Daoy (cell line): ENCODE measurements around the gene CRYGA. TPM values are rescaled to one million over a fixed set of nuclear protein-coding genes. Genes with fewer than 3 reads are reported as not detected.
"Not testable (repeated sequence)": the region's sequence is repeated elsewhere in the genome, so short reads cannot be mapped to it uniquely, and the experiment has no call there.

ENCODE experiments used
- DNase-seq: peaks from one replicate; pipeline ENCODE4 v3.0.0-alpha.2; 2015; ENCODE audit warnings: low read depth
- total RNA-seq: library from RNA; depleted of rRNA; stranded (reverse); fragments of >200 nt; shearing (Covaris generic); gene quantifications from 2 replicates; pipeline ENCODE4 v1.2.3, GENCODE V29; 2014

CRYGA gene
- total RNA-seq, 1 experiment from 2014 or later, result not detected

DNA sequence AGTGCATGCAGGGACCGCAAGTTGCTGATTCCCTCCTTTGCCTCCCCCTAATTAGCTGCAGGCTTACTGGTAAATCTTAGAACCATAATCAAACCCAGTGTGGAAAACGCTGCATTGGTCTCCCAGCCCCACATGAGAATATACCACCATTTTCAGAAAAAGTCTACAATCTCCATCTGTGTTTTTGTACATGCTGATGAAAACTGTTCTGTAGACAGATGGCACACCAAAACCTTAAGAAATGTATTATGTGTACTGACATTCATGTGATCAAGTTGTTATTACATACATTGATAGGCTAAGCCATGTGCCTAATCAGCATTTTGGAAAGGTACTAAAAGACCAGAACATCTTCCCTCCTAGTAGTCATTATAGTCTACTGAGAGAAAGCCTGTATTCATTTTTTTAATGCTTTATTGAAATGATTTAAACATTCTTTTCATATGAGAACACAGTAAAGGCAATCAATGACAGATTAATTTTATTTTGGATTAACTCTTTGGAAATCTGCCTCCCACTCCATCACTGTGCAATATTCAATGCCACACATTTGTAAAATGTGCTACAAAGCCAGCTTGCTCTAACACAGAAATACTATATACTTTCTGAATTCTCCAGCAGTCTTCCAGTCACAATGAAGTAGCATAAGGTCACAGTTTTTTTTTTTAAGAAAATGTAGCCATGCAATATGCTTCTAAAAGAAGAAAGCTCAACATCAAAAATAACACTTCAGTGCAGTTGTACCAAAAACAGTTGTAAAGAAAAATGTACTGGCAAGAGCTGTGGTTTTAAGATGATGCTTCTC, 1.8 kb upstream of the CRYGA start:
- DNase-seq, result no peak

DNA sequence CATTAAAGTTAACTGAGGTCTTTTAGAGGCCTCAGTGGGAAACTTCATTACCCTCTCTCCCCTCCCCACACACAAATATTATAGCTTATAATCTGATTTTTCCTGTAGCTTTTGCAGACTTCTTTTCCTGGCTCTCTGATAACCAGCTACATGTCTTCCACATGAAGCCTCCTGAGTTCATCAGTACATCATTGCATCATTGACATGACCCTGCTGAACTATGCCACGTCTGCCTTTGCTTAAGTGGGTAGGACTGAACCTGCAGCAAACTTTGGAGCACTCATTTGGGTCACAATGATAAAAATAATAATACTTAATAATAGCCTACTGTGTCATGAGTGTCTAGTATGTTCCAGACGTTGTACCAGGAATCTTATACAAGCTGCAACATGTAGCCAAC, 7.0 kb downstream of the CRYGA start:
- no peak for DNase-seq

DNA sequence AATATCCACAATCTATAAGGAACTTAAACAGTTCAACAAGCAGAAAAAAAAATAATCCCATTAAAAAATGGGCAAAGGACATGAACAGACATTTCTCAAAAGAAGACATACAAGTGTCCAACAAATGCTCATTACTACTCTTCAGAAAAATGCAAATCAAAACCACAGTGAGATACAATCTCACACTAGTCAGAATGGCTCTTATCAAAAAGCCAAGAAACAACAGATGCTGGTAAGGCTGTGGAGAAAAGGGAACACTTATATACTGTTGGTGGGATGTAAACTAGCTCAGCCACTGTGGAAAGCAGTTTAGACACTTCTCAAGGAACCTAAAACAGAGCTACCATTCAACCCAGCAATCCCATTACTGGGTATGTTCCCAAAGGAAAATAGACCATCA, 10.2 kb downstream of the CRYGA start:
- DNase-seq, result no peak

DNA sequence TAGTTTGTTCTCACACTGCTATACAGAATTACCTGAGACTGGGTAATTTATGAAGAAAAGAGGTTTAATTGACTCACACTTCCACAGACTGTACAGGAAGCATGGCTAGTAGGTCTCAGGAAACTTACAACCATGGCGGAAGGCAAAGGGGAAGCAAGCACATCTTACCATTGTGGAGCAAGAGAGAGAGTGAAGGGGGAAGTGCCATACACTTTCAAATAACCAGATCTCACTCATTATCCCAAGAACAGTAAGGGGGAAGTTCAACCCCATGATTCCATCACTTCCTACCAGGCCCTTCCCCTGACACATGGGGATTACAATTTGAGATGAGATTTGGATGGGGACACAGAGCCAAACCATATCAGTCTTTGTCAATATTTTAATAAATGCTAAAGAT, 12.4 kb downstream of the CRYGA start:
- no peak for DNase-seq

DNA sequence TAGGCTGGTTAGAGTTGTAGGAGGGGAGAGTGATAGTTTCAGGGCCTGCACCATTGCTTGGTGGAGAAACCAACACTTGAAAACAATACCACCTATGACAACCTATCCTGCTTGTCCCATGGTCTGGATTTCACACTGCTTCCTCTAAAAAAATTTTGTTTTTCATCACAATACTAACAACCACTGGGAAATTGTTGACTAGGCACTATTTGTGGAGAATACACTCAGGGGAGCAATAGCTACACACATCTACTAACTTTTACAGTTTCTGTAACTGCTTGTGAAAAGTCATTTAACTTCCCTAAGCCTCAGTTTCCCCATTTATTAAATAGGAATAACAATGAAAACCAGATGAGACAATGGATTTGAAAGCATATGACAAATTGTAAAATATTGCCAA, 13.3 kb downstream of the CRYGA start:
- no peak for DNase-seq

DNA sequence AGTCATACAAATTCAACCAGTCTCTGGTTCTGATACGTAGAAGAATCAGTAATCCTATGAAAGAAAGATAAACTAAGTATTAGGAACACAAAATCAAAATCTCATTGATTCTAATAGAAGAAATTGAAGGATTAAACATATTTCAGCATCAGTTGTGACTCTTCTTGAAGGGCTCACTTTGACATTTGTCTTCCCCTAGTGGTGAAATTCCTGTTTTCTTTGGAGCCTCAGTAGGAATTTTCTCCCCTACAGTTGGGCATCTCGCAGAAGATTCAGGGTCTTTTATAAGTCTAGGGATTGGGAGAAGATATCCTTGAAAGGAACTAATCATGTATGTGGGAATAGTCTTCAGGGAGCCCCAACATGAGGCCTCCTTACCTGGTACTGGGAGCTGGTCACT, 14.6 kb downstream of the CRYGA start:
- no peak for DNase-seq

DNA sequence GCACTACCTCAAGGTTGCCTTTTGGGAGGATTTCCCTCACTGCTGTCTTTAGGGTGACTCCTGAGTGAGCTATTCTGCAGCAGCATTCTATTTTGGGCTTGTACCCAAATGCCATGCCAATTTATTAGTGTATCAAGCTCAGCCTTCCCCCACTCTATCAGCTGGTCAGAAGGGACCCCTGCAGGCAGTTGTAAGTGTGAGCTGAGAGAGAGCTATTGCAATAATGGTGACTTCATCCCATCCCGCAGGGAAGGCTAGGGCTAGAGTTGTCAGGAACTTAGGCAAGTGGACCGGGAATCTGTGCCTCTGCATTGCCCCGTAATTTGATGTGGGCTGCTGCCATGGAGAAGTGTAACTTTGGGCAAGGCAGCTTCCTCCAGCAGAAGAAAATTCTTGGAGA, 15.6 kb downstream of the CRYGA start:
- DNase-seq, result no peak

DNA sequence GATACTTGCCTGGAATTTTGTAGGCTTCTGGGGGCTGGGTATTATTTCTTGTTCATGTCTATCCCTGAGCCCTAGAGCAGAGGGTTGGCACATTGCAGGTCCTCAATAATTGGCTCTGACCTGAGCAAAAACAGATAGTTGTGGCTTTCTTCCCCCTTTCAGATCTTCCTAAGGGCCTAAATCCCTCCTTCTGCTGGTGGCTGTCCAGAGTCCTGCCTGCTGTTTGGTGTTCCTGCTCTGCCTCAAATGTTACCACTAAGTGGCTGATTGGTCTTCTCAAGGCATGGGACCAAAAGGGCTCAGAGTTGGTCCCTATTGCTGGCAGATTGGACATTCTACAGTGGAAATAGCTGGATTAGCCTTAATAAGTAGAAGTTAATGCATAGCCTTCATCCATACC, 16.4 kb downstream of the CRYGA start:
- no peak for DNase-seq

DNA sequence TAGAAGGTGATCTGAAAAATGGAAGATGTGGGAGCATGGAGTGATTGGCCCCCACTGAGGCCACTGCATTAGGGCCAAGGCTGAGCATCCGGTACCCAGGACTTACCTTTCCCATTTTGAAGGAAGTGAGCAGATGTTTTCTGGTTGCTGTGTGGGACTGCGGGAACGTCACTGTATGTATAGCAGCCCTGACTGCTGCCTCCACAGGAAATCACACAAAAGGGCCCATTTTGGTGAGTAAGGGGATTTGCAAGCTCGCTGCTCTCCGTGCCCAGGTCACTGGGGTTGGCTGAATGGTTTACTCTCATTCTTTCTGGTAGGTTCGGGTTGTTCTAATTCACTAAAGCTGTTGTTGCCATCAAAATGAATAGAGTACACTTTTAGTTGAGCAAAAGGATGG, 17.4 kb downstream of the CRYGA start, which contains the start of gene CRYGB:
TSS of gene CRYGB (minus strand) at position 153 of the 400 bp plus-strand sequence. CDS start at position 115, 38 bp downstream.
- no peak for DNase-seq

DNA sequence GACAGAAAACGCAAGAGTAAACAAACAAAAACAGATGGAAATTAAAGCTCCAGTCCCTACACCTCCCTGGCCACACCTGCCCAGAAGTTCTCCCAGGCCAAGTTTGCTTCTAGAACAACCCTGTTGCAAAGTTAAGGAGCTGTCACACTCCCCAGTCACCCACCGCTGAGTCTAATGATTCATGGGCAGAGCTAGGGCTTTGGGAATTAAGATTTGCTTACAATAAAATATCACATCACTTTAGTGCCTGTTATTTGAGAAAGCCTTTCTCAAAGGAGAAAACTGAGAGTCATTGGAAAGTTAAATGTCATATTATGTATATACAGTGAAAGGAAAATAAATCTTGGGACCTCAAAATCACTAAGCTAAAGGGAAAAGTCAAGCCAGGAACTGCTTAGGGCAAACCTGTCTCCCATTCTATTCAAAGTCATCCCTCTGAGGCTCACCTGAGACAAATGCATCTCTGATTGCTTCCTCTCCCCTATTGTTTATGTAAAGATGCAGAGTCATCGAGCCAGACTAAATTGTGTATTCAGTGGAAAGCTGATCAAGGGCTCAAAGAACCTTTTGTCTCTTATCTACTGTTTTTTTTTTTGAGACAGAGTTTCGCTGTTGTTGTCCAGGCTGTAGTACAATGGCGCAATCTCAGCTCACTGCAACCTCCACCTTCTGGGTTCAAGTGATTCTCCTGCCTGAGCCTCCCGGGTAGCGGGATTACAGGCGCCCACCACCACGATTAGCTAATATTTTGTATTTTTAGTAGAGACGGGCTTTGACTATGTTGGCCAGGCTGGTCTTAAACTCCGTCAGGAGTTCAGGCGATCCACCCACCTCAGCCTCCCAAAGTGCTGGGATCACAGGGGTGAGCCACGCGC, 20.2 kb downstream of the CRYGA start:
- no peak for DNase-seq

DNA sequence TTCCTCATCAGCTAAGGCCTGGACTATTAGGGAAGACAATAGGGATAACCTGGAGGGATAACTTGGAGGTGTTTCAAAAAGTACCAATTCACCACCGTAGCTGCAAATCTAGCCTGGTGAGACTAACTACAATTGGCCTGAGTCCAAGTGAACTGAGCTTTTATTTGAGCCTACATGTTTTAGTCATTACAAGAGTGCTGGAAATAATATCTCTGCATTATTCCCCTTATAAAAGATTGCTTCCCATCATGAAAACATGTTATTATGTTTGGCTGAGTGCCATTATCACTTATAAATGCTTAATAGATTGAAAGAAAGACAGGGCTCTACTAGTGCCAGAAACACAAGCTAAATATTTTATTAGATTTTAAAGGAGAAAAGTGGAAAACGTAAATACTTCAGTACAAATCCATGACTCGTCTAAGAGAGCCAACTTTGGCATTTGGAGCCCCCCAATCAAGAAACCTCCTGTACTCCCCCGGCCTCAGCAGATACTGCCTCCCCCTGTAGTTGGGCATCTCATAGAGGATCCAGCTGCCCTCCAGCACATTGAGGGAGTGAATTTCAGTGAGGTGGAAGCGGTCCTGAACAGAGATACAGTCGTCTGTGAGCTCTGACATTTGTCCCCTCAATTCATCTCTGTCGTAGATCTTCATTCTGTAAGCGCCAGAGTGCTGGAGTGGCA, 21.0 kb downstream of the CRYGA start:
- no peak for DNase-seq

DNA sequence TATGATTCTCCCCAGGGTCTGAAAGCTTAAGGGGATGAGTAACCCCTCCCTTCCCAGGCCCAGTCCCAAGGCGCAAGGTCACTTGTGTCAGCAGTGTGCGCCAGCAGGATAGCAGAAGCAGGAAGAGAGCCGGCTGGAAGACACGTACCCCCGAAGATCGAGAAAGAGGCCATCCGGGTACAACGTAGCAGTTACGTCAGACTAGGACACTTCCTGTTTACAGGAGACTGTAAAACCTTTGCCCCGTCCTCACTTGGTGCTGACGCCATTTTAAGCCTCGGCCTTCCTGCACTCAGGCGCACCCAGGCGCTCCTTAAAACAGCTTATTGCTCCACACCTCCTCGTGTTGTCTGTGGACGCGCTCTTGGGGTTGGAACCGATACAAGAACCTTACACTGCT, 23.9 kb downstream of the CRYGA start:
- DNase-seq, result no peak

DNA sequence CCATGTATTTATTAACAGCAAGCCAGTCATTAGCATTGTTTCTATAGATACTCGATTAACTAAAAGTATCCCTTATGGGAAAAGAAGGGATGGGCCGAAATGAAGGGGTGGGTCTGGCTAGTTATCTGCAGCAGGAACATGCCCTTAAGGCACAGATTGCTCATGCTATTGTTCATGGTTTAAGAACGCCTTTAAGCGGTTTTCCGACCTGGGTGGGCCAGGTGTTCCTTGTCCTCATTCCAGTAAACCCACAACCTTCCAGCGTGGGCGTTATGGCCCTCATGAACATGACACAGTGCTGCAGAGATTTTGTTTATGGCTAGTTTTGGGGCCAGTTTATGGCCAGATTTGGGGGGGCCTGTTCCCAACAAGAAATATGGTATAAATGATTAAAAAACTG, 25.1 kb downstream of the CRYGA start:
- DNase-seq, result not testable (repeated sequence)

DNA sequence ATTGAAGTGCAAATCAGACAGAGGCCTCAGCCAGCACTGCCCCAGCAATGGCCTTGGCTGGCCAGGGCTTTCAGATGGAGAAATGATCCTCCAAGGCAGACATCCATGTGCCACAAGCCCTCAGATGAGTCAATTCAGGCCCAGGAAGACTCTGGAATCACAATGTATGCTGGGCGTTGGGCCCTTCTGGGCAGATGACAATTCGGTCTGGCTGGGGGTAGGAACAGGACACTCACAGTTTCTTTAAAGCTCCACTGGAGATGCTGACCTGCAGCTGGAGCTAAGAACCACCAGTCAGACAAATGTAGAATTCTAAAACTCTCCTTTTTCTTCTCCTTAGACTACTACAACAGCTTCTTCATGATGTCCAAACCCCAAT, 26.7 kb downstream of the CRYGA start:
- DNase-seq, result no peak

DNA sequence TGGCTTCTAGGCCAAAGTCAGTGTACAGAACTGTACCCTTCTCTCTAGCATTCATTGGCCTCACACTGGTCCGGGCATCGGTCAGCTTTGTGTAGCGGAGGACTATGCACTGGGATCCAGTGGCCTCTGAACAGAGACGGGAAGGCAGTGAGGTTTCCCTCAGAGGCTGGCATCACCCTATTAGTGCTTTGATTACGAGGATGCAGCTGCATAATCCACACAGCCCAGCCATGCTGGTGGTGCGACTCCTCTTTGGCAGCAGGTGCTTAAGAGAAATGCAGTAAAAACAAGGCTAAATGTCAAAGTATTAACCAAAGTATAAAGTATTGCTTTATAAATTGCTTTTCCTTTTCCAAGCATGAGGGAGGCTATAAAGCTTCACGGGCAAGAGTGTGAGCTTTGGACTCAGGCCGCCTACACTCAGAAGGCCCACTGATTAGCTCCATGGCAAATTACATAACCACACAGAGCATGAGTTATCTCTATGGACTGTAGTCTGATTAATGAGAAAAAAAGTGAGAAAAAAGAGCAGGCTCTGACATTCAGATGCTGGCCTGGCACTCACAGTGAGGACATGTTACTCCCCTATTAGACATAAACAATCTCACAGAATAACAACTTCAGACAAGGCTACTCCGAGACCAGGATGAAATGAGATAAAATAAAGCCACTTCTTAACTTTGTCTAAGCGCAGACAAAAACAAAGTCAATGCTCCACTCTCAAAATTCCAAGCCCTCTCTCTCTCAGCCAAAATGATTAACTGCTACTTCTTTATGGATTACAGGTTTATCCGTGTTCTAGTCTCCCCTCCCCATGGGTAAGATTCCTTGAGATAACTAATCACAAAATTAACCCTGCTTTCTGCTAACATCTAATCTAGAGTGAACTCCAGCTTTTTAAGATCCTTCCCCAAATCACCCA, 27.3 kb downstream of the CRYGA start:
- no peak for DNase-seq

DNA sequence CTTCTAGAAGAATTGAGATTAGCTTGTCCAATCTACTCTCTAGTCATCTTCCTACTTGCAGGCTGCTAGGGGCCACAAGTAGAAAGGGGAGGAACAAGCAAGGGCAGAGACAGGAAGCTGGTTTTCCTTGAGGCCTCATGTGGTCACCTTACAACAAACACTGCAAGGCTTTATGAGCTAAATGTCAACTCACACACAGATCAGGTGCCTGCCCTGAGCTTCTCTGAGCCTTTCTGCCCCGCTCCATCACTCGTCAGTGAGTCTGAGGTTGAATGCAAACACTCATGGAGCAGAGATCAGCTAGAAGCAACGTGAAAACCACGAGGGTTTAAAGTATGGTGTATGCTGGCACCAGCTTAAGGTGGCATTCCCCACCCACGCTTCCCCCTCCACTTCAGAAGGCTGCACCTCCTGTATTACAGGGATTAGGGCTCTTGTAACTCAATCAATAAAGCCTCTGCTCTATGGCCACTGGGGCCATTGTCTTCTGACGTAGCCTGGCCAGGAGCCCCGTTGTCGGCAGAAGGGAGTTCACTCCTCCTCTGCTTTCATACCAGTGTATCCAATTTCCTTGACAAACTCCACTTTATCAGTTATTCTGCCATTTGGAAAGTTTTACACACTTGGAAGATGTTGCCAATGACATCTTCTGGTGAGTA, 28.3 kb downstream of the CRYGA start:
- DNase-seq, result no peak

DNA sequence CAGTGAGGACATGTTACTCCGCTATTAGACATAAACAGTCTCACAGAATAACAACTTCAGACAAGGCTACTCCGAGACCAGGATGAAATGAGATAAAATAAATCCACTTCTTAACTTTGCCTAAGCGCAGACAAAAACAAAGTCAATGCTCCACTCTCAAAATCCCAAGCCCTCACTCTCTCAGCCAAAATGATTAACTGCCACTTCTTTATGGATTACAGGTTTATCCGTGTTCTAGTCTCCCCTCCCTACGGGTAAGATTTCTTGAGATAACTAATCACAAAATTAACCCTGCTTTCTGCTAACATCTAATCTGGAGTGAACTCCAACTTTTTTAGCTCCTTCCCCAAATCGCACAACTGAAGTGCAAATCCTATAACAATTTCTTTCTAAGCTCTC, 32.7 kb downstream of the CRYGA start:
- DNase-seq, result no peak

DNA sequence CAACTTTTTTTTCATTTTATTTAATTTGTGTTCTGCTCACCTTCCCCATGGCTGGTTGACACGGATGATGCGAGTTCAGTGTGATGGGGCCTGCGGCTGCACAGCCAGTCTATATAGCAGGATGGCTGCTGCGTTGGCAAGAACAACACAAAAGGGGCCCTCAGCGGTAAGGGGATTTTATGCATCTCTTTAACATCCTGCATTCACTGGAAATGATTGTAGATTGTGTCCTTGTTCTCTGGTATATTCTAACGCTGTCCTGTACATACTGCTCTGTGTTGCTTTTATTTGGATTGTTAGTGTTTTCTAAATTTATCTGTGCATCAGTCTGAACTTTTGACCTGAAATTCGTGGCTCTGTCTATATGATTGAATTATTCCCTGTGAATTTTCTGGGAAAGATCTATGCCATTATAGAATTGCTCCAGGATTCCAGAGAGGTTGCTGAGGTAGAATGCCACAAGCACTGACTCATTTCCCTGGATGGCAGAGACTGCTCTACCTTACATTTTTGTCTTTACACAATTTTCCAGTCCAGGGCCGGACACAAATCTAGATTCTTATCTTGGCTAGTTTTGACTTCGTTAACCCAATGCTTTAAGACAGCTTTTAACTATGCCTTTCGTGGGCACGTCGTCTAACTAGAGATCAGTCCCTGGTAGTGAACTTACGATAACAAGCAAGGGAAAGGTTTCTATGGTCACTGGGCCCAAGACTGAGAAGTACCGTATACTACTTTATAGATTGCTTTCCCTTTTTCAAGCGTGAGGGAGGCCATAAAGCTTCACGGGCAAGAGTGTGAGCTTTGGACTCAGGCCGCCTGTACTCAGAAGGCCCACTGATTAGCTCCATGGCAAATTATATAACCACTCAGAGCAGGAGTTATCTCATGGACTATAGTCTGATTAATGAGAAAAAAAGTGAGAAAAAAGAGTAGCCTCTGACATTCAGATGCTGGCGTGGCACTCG, 33.4 kb downstream of the CRYGA start, which contains the start of gene CRYGC:
TSS of gene CRYGC (minus strand) at position 85 of the 968 bp plus-strand sequence. CDS start at position 49, 36 bp downstream.
- peak; percentile 17 for DNase-seq

DNA sequence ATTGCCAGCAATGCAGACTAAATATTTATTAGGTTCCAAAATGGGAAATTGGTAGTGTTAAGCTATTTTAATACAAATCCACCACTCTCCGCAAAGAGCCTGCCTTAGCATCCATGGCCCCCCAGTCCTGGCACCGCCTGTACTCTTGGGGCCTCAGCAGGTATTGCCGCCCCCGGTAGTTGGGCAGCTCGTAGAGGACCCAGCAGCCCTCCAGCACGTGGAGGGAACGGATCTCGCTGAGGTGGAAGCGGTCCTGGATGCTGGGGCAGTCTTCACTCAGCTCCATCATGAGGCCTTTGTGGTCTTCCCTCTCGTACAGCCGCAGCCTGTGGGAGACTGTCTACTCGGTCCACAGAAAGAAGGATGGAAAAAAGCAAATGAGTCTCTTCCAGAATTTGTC, 35.3 kb downstream of the CRYGA start:
- no peak for DNase-seq
